DMS53 (cell line): ENCODE data around the gene PLEKHH1.
A peak's percentile ranks its signal among the peaks of the same experiment; 100 is the strongest.

Experiments
- DNase-seq: peaks from one replicate; lab custom pipeline; 2025; lab: John Stamatoyannopoulos, UW

PLEKHH1 gene

GRCh38 chr14:67630186-67630585 lies 97.1 kb downstream of the PLEKHH1 start:
- no peak for DNase-seq

GRCh38 chr14:67630938-67631337 lies 97.8 kb downstream of the PLEKHH1 start:
- no peak for DNase-seq

DNA sequence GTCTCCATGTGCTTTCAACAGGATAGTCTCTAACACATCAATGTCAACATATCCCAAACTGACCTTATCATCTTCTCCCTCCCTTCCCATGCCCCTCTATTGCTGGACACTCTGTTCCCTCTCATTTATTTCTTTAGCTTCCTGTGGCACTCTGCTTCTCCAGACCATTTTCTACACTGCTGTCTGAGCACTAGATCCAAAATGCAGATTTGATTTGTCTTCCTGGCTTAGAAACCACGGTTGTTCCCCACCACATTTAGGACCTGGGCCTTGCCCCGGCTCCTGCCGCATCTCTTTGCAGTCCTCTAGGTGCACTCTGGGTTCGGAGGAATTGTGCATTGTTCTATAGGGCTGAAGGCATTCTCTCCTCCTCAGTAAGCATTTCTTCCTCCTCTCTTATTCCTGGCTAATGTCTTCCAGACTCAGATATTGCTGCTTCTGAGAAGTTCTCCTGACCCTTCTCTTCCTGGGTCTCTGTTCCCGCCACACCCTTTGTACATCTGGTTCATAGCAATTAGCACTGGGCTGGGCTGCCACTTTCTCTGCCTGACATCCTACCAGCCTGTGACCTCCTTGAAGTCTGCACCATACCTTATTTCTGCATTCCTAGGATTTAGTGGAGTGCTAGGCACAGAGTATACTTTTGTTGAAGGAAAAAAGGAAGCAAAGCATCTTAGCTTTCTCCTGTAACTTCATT lies 100.5 kb downstream of the PLEKHH1 start:
- DNase-seq: no peak

DNA sequence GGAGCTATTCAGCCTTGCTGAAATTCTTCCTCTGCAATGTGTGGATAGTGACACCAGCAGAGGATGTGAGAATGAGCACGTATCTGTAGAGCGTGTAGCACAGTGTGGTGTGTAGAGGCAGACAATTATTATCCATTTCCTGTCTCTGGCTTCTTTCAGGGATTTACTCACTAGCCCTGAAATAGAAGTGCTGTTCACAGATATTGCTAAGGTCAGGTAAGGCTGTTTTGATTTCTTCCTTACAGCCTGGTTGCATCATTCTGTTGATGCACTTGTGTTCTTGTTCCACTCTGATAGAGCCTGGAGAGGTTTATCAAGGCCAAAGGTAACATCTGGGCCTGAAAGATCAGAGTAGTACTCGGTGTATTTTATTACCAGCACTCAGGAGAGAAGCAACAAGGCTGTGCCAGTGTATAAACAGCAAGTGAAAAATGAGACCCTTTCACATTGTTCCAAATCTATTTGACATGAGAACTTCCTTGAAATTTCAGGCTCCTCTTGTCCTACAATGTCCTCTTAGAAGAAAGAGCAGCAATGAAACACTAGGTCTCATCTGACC lies 103.3 kb downstream of the PLEKHH1 start:
- DNase-seq: peak; percentile 81

DNA sequence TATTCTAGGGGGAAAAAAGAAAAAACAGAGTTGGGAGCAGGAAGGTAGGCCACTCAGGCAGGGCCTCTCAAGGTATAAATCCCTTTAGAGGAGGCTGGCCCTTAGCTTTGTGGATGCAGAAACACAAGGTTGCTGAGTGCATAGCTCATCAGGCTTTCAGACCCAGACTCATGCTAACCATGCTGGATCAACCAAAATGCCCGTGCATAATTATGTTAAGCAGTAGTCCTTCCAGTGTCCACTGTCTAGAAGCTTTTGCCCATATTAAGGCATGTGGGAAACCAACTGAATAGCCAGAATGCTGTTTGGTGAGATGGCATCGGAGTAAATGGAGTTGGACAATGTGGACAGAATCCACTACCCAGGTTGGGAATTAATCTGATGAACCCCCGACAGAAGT lies 105.6 kb downstream of the PLEKHH1 start:
- no peak for DNase-seq
